Cortex of kidney (tissue), 1 donor: ENCODE measurements around the gene KRT14.
"Not testable (repeated sequence)": the region's sequence is repeated elsewhere in the genome, so short reads cannot be mapped to it uniquely, and the experiment has no call there.

Experiments
- DNase-seq: peaks from one replicate; lab custom pipeline; 2025; lab: John Stamatoyannopoulos, UW

Gene KRT14

GRCh38 chr17:41606930-41607329, 20.2 kb upstream of the KRT14 start:
- DNase-seq = not testable (repeated sequence)

GRCh38 chr17:41602524-41602923, 15.8 kb upstream of the KRT14 start:
- DNase-seq = no peak

GRCh38 chr17:41600318-41600717, 13.6 kb upstream of the KRT14 start:
- no peak for DNase-seq

- DNase-seq = no peak
These were observed 13.0 kb upstream of the KRT14 start for GRCh38 chr17:41599680-41600079.

GRCh38 chr17:41595585-41595984, 8.9 kb upstream of the KRT14 start:
- DNase-seq = no peak

- DNase-seq = no peak
These were observed 7.7 kb upstream of the KRT14 start for GRCh38 chr17:41594363-41594915.

GRCh38 chr17:41593306-41593981, 6.7 kb upstream of the KRT14 start:
- DNase-seq = no peak

- DNase-seq = no peak
These were observed 6.1 kb upstream of the KRT14 start for GRCh38 chr17:41592601-41593305.

GRCh38 chr17:41589301-41589700, 2.6 kb upstream of the KRT14 start:
- DNase-seq = no peak

- no peak for DNase-seq
These were observed 1.6 kb upstream of the KRT14 start for GRCh38 chr17:41588126-41588810.

- no peak for DNase-seq
These were observed 1.2 kb downstream of the KRT14 start for GRCh38 chr17:41585301-41586056.

- not testable (repeated sequence) for DNase-seq
These were observed 2.3 kb downstream of the KRT14 start for GRCh38 chr17:41584331-41584927.

- DNase-seq = no peak
These were observed 3.3 kb downstream of the KRT14 start for GRCh38 chr17:41583137-41584127.

GRCh38 chr17:41582061-41582968, 4.4 kb downstream of the KRT14 start:
- not testable (repeated sequence) for DNase-seq

- DNase-seq = no peak
These were observed 5.2 kb downstream of the KRT14 start for GRCh38 chr17:41581366-41582060.

GRCh38 chr17:41580687-41581365, 5.9 kb downstream of the KRT14 start:
- DNase-seq = no peak

- DNase-seq = no peak
These were observed 6.5 kb downstream of the KRT14 start for GRCh38 chr17:41580244-41580575.
